Measurements from ENCODE around the gene RNF25.
A peak's percentile ranks its signal among the peaks of the same experiment; 100 is the strongest.
"Not testable (repeated sequence)": the region's sequence is repeated elsewhere in the genome, so short reads cannot be mapped to it uniquely, and the experiment has no call there.

RNF25 gene

DNA sequence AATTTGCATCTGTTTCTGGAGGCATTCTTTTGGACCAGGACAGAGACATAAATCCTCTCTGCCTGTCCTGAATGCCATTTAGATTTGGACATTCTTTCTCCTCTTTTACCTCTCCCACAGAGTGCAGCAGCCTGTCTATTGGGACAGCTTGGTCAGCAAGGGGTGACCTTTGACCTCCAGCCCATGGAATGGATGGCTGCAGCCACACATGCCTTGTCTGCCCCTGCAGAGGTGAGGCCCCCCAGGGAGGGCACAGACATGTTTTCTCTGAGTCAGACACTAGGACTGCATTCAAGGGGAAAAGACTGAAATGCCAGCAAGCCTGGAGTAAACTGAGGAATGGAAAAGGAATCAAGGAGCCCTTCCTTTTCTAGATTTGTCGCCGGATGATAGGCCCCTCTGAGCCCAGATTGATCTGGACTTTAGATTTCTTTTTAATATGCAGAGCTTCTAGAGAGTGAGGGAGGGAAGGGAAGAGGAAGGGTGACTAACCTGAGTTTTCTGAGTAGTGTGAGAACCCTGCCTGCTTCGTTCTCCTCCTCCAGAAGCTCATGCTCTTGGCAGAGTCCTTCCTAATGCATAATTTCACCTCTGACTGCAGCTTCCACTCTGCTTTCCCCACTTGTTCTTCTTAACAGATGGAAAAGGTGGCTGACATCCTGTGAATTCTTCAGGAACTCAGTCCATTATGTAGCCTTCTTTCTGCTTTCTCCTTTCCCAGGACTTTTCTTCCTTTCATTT, 22.8 kb upstream of the RNF25 start:
- DNase-seq (ENCODE audit: extremely low read depth, insufficient read length), result no peak
- Histone ChIP-seq H3K4me3 (replicated peaks; ENCODE audit: low read depth, low read length) (no peak overlapping the region), H3K27me3 (replicated peaks; ENCODE audit: control insufficient read depth, insufficient read depth, low read length) (no peaks in the 10 kb centered on the region), H3K36me3 (ENCODE audit: control insufficient read depth, insufficient read depth, low read length) (peaks cover 8% of the 10 kb centered on the region)
- TF ChIP-seq, protein P1, sequence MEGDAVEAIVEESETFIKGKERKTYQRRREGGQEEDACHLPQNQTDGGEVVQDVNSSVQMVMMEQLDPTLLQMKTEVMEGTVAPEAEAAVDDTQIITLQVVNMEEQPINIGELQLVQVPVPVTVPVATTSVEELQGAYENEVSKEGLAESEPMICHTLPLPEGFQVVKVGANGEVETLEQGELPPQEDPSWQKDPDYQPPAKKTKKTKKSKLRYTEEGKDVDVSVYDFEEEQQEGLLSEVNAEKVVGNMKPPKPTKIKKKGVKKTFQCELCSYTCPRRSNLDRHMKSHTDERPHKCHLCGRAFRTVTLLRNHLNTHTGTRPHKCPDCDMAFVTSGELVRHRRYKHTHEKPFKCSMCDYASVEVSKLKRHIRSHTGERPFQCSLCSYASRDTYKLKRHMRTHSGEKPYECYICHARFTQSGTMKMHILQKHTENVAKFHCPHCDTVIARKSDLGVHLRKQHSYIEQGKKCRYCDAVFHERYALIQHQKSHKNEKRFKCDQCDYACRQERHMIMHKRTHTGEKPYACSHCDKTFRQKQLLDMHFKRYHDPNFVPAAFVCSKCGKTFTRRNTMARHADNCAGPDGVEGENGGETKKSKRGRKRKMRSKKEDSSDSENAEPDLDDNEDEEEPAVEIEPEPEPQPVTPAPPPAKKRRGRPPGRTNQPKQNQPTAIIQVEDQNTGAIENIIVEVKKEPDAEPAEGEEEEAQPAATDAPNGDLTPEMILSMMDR (IDR thresholded peaks at IDR 0.05; ENCODE audit: insufficient read depth, low read length, poor library complexity, severe bottlenecking), result no peak

DNA sequence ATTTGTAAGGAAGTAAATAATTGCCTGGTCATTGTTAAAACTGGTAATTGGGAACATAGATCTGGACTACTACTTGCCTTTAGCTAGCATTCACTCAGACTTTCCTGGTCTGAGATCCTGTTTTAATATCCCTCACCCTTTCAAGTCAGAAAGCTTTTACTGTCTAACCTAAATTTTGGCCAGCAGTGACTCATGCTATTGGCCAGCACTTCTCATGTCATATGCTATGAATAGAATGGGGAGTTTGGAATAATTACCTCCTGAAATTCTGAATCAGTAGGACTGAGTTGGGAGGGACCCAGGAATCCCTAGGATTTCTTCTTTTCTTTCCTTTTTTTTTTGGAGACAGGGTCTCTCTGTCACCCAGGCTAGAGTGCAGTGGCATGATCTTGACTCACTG, 19.4 kb upstream of the RNF25 start:
- DNase-seq (ENCODE audit: extremely low read depth, insufficient read length), result no peak

DNA sequence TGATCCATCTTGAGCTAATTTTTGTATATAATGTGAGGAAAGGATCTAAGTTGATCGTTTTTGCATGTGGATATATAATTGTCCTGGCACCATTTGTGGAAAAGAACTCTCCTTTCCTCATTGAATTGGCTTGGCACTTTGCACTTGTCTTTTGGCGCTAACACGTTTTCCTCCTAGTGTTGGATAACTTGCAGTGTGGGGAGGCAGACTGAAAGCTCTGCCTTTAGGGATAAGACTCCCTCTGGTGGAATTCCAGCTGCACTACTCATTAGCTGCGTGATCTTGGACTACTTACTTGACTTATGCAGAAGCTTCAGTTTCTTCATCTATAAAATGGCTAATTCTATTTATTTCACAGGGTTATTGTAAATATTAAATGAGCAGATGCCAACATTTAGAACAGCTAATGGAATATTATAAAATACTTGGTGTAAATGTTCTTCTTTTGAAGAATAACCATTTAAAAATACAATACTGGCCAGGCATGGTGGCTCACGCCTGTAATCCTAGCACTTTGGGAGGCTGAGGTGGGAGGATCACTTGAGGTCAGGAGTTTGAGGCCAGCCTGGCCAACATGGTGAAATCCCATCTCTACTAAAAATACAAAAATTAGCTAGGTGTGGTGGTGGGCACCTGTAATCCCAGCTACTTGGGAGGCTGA, 15.7 kb upstream of the RNF25 start:
- not testable (repeated sequence) for H3K27me3 ChIP-seq (replicated peaks; ENCODE audit: control insufficient read depth, insufficient read depth, low read length); H3K4me3 ChIP-seq (replicated peaks; ENCODE audit: low read depth, low read length); DNase-seq (ENCODE audit: extremely low read depth, insufficient read length); H3K36me3 ChIP-seq (ENCODE audit: control insufficient read depth, insufficient read depth, low read length)
- TF ChIP-seq, protein P1 (IDR thresholded peaks at IDR 0.05; ENCODE audit: insufficient read depth, low read length, poor library complexity, severe bottlenecking), result peak; percentile 63

More for the DNA sequence above, 19.4 kb upstream of the RNF25 start:
- TF ChIP-seq, protein P1 (IDR thresholded peaks at IDR 0.05; ENCODE audit: insufficient read depth, low read length, poor library complexity, severe bottlenecking), result no peak
- Histone ChIP-seq H3K27me3 (replicated peaks; ENCODE audit: control insufficient read depth, insufficient read depth, low read length) (no peaks in the 10 kb centered on the region), H3K36me3 (ENCODE audit: control insufficient read depth, insufficient read depth, low read length) (peaks cover 7% of the 10 kb centered on the region), H3K4me3 (replicated peaks; ENCODE audit: low read depth, low read length) (no peak overlapping the region)

DNA sequence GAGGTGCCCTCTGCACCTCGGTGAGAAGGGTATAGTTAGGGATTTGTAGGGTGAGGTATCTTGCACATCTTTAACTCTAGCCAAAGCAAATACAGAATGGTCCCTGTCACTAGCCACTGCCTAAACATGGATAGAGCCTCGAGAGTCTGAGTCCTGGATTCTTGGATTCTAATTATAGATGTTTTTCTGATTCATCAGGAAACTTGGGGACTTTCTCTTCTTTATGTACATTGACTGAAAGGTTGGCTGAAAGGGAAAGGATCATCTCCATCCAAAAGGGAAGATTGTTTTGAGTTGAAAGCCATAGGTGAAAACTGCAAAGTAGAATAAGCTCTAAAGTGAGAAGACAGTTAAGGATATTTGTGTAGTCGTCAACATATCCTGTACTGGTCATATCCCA, 8.3 kb upstream of the RNF25 start:
- H3K36me3 ChIP-seq (ENCODE audit: control insufficient read depth, insufficient read depth, low read length), result no peaks in the 10 kb centered on the region; the same call in 1 of the 2 replicates
- H3K27me3 ChIP-seq (replicated peaks; ENCODE audit: control insufficient read depth, insufficient read depth, low read length), result no peaks in the 10 kb centered on the region
- DNase-seq (ENCODE audit: extremely low read depth, insufficient read length), result no peak
- no peak overlapping the region for H3K4me3 ChIP-seq (replicated peaks; ENCODE audit: low read depth, low read length)
- TF ChIP-seq, protein P1 (IDR thresholded peaks at IDR 0.05; ENCODE audit: insufficient read depth, low read length, poor library complexity, severe bottlenecking), result no peak

DNA sequence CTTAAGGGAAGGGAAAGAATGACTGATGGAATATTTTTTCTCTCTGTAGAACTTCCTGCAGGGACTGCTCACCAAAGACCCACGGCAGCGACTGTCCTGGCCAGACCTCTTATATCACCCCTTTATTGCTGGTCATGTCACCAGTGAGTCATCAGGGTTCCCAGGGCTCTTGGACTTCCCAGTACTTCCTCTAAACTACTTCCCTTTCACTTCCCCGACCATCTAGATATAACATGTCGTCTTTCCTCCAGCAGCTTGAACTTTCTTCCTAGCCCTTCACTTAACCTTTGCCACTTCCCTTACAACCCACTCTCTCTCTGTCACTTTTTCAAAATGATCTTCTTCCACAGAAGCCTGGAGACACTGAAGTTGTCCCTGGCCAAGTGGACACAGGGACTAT, 7.3 kb upstream of the RNF25 start:
- Histone ChIP-seq H3K27me3 (replicated peaks; ENCODE audit: control insufficient read depth, insufficient read depth, low read length) (no peaks in the 10 kb centered on the region), H3K4me3 (replicated peaks; ENCODE audit: low read depth, low read length) (no peak overlapping the region), H3K36me3 (ENCODE audit: control insufficient read depth, insufficient read depth, low read length) (no peaks in the 10 kb centered on the region; the same call in 1 of the 2 replicates)
- no peak for DNase-seq (ENCODE audit: extremely low read depth, insufficient read length)
- TF ChIP-seq, protein P1 (IDR thresholded peaks at IDR 0.05; ENCODE audit: insufficient read depth, low read length, poor library complexity, severe bottlenecking), result no peak

Measured in GM06990 (cell line).